PC-3 (cell line): Measurements from ENCODE around the gene SEMA6B. TPM values are rescaled to one million over a fixed set of nuclear protein-coding genes. Genes with fewer than 3 reads are reported as not detected.

ENCODE experiments used
- ATAC-seq: fragments of 200-7000 bp; cut with Tn5 transposase; 2 replicates; pipeline ENCODE4 v1.9.1; 2020; ENCODE audit warnings: mild to moderate bottlenecking, moderate library complexity
- BruUV-seq: library from RNA; stranded (reverse); fragments of 400-500 nt; replicated peaks from 2 replicates; lab custom pipeline; 2021; lab: Mats Ljungman, UMichigan
- CTCF ChIA-PET: fragments of 300-600 bp; sonication (Branson Sonifier 250); formaldehyde crosslinking; loops from one replicate; lab custom pipeline; 2022; ENCODE audit warnings: antibody characterized with exemption; lab: Charles Lee
- POLR2A ChIA-PET: fragments of 300-600 bp; sonication (Branson Sonifier 250); formaldehyde crosslinking; loops from one replicate; lab custom pipeline; 2022; ENCODE audit warnings: antibody characterized with exemption; ENCODE audit not compliant: unreplicated experiment; lab: Charles Lee
- DNase-seq: peaks from one replicate; pipeline ENCODE4 v3.0.0-alpha.2; 2015
- H2AFZ ChIP-seq: fragments of 300-600 bp; sonication (generic); 2 replicates; pipeline ENCODE4 v1.6.0; 2016; ENCODE audit warnings: antibody characterized with exemption, low read length
- H3F3A ChIP-seq: fragments of 300-600 bp; sonication (generic); one replicate; pipeline ENCODE4 v1.6.0; 2017; ENCODE audit warnings: antibody characterized with exemption, low read length, control low read depth, mild to moderate bottlenecking; ENCODE audit not compliant: unreplicated experiment
- H3K27ac ChIP-seq: fragments of 300-600 bp; sonication (generic); 2 replicates; pipeline ENCODE4 v1.5.1; 2016; ENCODE audit warnings: mild to moderate bottlenecking, low read length
- H3K27me3 ChIP-seq: fragments of 300-600 bp; sonication (generic); 2 replicates; pipeline ENCODE4 v1.6.1; 2016; ENCODE audit warnings: low read length, mixed read lengths
- H3K36me3 ChIP-seq: fragments of 300-600 bp; sonication (generic); 2 replicates; pipeline ENCODE4 v1.6.1; 2016; ENCODE audit warnings: low read depth, mixed run types, low read length, mixed read lengths
- H3K4me1 ChIP-seq: fragments of 300-600 bp; sonication (generic); 2 replicates; pipeline ENCODE4 v1.5.1; 2016; ENCODE audit warnings: low read length; ENCODE audit not compliant: insufficient read depth
- H3K4me2 ChIP-seq: fragments of 300-600 bp; sonication (generic); 2 replicates; pipeline ENCODE4 v1.6.0; 2016; ENCODE audit warnings: low read length
- H3K4me3 ChIP-seq: fragments of 300-600 bp; sonication (generic); 2 replicates; pipeline ENCODE4 v1.5.1; 2016; ENCODE audit warnings: mild to moderate bottlenecking, low read length, mixed read lengths
- H3K79me2 ChIP-seq: fragments of 300-600 bp; sonication (generic); 2 replicates; pipeline ENCODE4 v1.6.1; 2017; ENCODE audit warnings: low read length, mixed read lengths
- H3K9ac ChIP-seq: fragments of 300-600 bp; sonication (generic); 2 replicates; pipeline ENCODE4 v1.6.0; 2016; ENCODE audit warnings: mild to moderate bottlenecking, low read length
- H3K9me2 ChIP-seq: fragments of 300-600 bp; sonication (generic); replicated peaks from 2 replicates; pipeline ENCODE4 v1.6.1; 2016; ENCODE audit warnings: mixed run types, low read length, mixed read lengths
- H3K9me3 ChIP-seq: fragments of 300-600 bp; sonication (generic); 2 replicates; pipeline ENCODE4 v1.6.1; 2016; ENCODE audit warnings: low read length, mixed read lengths
- H4K20me1 ChIP-seq: fragments of 300-600 bp; sonication (generic); 2 replicates; pipeline ENCODE4 v1.6.1; 2016; ENCODE audit warnings: low read length, mixed read lengths
- EZH2 ChIP-seq: fragments of 300-600 bp; sonication (generic); IDR thresholded peaks from one replicate; pipeline ENCODE4 v1.6.1; 2017; ENCODE audit warnings: antibody characterized with exemption, mild to moderate bottlenecking, low read length; ENCODE audit not compliant: unreplicated experiment
- EZH2phosphoT487 ChIP-seq: fragments of 300-600 bp; sonication (generic); IDR thresholded peaks from 2 replicates; pipeline ENCODE4 v1.6.1; 2018; ENCODE audit warnings: mild to moderate bottlenecking, antibody characterized with exemption, low read length, borderline replicate concordance
- intact Hi-C: fragments of 100-400 bp; cut with micrococcal nuclease; formaldehyde crosslinking; loops from 2 replicates; pipeline ENCODE4 v1.9.0; 2023
- total RNA-seq: library from RNA; depleted of rRNA; stranded (reverse); fragments of >200 nt; gene quantifications from 2 replicates; pipeline ENCODE4 v1.2.3, GENCODE V29; 2014
- TF ChIP-seq, protein P1 (sequence below): fragments of 300-600 bp; sonication (generic); conservative IDR thresholded peaks from 2 replicates; pipeline ENCODE4 v1.5.1; 2017; ENCODE audit warnings: antibody characterized with exemption, low read depth, mild to moderate bottlenecking, low read length

Gene SEMA6B
- total RNA-seq, 1 experiment from 2014 or later, result 9.0 TPM

DNA sequence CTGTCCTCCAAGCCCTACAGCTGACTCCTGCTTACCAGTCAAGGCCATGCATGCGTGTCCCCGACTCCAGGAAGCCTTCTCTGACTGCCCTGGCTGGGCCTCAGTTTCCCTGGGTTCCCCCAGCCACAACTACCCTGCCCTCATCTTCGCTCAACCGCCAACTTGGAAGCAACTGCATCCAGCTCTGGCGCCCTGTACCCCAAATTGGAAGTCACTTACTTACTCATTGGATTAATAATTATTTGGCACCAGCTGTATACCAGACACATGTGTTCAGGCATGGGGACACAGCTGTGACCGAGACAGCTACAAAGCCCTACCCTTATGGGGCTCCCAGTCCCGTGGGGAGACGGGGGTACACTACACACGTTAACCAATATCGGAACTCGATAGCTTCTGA lies 10.9 kb upstream of the SEMA6B start:
- intact Hi-C loops, result no loop called here
- no TSS peak for BruUV-seq
- ATAC-seq, result no peak
- Histone ChIP-seq H3K9me2 (no peaks in the 10 kb centered on the region), H2AFZ (no peak overlapping the region), H3K4me2 (no peak overlapping the region), H3K9ac (no peak overlapping the region), H3K27ac (no peak overlapping the region), H3K9me3 (no peaks in the 10 kb centered on the region), H4K20me1 (no peaks in the 10 kb centered on the region), H3K36me3 (no peaks in the 10 kb centered on the region), H3K4me3 (no peak overlapping the region), H3K4me1 (peaks cover 14% of the 10 kb centered on the region), H3K27me3 (no peaks in the 10 kb centered on the region), H3F3A (no peaks in the 10 kb centered on the region), H3K79me2 (no peaks in the 10 kb centered on the region)
- CTCF ChIA-PET, result no interaction called here
- POLR2A ChIA-PET, result no interaction called here
- TF ChIP-seq EZH2phosphoT487 (no peak), EZH2 (no peak)
- TF ChIP-seq, protein P1, sequence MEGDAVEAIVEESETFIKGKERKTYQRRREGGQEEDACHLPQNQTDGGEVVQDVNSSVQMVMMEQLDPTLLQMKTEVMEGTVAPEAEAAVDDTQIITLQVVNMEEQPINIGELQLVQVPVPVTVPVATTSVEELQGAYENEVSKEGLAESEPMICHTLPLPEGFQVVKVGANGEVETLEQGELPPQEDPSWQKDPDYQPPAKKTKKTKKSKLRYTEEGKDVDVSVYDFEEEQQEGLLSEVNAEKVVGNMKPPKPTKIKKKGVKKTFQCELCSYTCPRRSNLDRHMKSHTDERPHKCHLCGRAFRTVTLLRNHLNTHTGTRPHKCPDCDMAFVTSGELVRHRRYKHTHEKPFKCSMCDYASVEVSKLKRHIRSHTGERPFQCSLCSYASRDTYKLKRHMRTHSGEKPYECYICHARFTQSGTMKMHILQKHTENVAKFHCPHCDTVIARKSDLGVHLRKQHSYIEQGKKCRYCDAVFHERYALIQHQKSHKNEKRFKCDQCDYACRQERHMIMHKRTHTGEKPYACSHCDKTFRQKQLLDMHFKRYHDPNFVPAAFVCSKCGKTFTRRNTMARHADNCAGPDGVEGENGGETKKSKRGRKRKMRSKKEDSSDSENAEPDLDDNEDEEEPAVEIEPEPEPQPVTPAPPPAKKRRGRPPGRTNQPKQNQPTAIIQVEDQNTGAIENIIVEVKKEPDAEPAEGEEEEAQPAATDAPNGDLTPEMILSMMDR, result no peak
- DNase-seq, result no peak

DNA sequence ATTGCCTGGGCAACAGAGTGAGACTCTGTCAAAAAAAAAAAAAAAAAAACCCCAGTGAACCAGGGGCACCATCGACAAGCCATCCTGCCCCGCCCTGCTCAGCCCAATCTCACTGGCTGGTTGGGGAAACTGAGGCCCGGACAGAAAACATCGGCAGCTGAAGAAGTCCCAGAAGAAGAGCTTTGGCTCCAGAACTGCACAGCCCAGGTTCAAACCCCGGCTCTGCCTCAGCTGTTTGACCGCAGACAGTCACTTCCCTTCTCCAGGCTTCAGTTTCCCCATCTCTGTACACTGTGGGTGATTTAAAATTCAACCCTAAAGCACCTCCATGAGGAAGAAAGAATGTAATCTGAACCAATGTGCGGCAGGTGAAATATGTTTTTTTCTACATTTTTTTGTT lies 9.4 kb upstream of the SEMA6B start:
- Histone ChIP-seq H3K9me2 (no peaks in the 10 kb centered on the region), H3F3A (no peaks in the 10 kb centered on the region), H3K36me3 (no peaks in the 10 kb centered on the region), H3K4me3 (no peak overlapping the region), H3K9ac (no peak overlapping the region), H3K27ac (no peak overlapping the region), H3K9me3 (no peaks in the 10 kb centered on the region), H3K4me2 (no peak overlapping the region), H2AFZ (no peak overlapping the region), H3K79me2 (no peaks in the 10 kb centered on the region), H4K20me1 (no peaks in the 10 kb centered on the region), H3K27me3 (no peaks in the 10 kb centered on the region), H3K4me1 (0 out of 2 replicates have a peak, but pooled peaks cover 4% of the 10 kb centered on the region)
- POLR2A ChIA-PET, result interaction anchor here (0.5 kb wide), 1 partner anchor 1617 kb away, joined by 3 read pairs; no protein-coding TSS in a partner anchor
- CTCF ChIA-PET, result no interaction called here
- DNase-seq, result no peak
- ATAC-seq, result no peak
- TF ChIP-seq, protein P1, result no peak
- no peak for TF ChIP-seq EZH2
- no peak for TF ChIP-seq EZH2phosphoT487
- no TSS peak for BruUV-seq
- intact Hi-C loops, result no loop called here

DNA sequence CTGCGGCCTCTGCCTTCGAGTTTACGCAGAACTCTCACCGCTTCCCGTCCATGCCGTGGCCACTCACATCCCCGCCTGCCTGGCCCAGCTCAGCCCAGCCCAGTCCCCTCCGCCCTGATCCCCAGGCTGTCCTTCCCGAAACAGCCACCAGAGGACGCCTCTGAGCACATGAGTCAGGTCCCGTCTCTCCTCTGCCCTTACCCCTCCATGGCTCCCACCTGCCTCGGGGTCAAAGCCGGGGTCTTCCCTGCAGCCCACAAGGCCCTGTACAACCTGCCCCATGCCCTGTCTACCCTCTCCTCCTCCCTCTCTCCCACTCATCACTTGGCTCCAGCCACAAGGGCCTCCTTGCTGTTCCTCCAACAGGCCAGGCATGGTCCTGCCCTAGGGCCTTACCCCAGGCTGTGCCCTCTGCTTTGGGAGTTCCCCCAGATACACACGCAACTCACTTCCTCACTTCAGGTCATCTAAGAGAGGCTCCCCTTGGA lies 8.1 kb upstream of the SEMA6B start:
- Histone ChIP-seq H3K4me3 (no peak overlapping the region), H3K79me2 (no peaks in the 10 kb centered on the region), H2AFZ (0 out of 2 replicates have a peak overlapping the region, but pooled peaks have one; percentile 44), H3K4me2 (peak overlapping the region; percentile 7; the same call in 1 of the 2 replicates), H3K36me3 (no peaks in the 10 kb centered on the region), H3K9ac (no peak overlapping the region), H3K9me3 (no peaks in the 10 kb centered on the region), H3K4me1 (0 out of 2 replicates have a peak, but pooled peaks cover 4% of the 10 kb centered on the region), H3K27ac (no peak overlapping the region), H3F3A (no peaks in the 10 kb centered on the region), H4K20me1 (no peaks in the 10 kb centered on the region), H3K27me3 (no peaks in the 10 kb centered on the region), H3K9me2 (no peaks in the 10 kb centered on the region)
- TF ChIP-seq, protein P1, result peak; percentile 97
- no peak for TF ChIP-seq EZH2phosphoT487
- no TSS peak for BruUV-seq
- DNase-seq (peak; percentile 83), ATAC-seq (peak; percentile 94)
- POLR2A ChIA-PET, result no interaction called here
- intact Hi-C loops, result no loop called here
- CTCF ChIA-PET, result interaction anchor here (0.5 to 1.1 kb wide), 5 partner anchors 11 to 96 kb away, joined by 3 to 15 read pairs (median 4); no protein-coding TSS in a partner anchor
